Measurements from ENCODE around the gene IDH1.
"Not testable (repeated sequence)": the region's sequence is repeated elsewhere in the genome, so short reads cannot be mapped to it uniquely, and the experiment has no call there.

Gene IDH1

DNA sequence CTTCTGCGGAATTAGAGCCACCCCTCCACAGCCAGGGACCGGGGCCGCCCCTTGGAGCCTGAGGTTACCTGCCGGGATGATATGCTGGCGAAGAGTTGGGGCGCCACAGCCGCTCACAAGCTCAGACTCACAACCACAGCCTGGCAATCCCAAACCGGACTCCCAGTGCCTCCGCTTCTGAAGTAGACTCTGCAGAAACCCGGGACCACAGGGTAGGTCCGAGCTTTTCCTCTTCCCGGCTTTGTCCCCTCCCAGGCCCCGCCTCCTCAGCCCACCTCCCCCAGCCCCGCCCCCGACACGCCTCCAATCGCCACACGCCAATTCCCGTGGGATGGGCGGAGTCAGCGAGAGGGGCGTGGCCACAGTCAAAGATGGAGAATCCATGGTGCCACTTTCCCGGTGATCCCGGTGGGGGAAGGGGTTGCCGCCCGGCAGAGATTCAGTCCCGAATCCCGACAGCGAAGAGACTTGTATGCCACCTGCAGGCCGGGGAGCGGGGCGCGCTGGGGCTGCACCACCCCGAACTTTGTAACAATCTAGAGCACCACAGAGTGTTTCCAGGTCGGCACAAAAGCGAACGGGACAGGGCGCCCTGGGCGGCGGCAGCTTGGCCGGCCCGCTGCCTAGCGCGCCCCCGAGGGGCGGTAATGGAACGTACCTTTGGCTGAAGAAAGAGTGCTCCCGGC lies at the start of gene IDH1:
TSS of gene IDH1 (minus strand) at position 201 of the 686 bp plus-strand sequence. CDS start 3,520 bp downstream, outside the sequence.
- peak; percentile 96 for DNase-seq (ENCODE audit: low read depth)

GRCh38 chr2:208304157-208304556 lies 49.3 kb upstream of the IDH1 start:
- DNase-seq (ENCODE audit: low read depth), result no peak

GRCh38 chr2:208300847-208301618 lies 46.2 kb upstream of the IDH1 start:
- DNase-seq (ENCODE audit: low read depth), result no peak

DNA sequence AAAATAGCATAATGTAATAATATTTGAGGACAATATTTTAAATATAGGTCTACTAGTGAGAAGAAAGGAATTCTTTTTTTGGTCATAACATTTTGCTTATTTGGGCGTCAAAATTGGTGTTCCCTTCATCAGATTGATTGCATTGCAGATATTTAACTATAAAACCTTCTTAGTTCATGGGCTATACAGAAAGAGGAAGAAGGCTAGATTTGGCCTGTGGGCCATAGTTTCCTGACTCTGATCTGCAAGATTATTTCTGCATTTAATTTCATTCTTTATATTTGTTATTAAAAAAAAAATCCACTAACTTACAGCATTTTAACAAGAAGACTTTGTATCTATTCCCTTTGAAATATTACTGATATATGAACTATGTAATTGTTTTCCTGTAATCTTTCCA lies 43.1 kb upstream of the IDH1 start:
- no peak for DNase-seq (ENCODE audit: low read depth)

GRCh38 chr2:208296610-208297009 lies 41.7 kb upstream of the IDH1 start:
- no peak for DNase-seq (ENCODE audit: low read depth)

GRCh38 chr2:208295834-208296233 lies 41.0 kb upstream of the IDH1 start:
- DNase-seq (ENCODE audit: low read depth), result no peak

DNA sequence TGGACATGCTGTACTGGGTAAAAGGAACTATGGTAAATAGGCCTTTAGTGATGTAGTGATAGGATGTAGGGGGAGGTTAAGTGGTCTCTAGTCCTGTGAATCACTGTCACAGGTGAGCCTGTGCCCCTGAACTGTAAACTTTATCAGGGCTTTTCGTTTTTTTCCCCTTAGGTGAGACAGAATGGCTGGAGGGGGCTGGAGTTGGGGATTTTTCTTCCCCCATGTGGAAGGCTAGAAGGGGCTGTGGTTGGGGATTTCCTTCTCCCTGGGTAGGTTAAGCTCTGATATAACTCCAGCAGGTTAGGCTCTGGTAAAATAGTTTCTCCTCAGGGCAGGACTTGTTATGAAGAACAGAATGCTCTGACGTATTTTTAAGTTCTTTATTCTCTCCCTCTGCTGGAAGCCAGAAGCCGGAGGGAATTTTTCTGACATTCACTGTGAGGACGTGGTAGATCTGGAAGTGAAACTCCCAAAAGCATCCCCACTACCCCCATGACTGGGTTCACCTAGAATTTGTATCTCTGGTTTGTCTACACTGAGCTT lies 39.7 kb upstream of the IDH1 start:
- DNase-seq (ENCODE audit: low read depth), result no peak

DNA sequence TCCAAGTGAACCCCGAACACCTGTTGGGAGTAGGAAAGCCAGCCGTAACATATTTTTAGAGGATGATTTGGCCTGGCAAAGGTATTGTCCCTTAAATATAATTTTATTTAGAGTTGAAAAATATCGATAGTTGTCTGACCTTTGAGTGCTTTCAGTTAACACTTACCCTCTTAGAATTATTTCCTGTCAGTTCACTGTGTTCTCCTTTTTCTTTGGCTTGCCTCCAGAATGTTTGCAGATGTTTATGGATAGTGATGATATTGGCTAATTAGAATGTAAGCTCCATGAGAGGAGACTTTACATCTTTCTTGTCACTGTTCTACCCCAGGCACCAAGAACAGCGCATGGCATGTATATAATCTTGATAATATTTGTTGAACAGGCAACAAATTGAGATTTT lies 31.0 kb upstream of the IDH1 start:
- DNase-seq (ENCODE audit: low read depth), result no peak

DNA sequence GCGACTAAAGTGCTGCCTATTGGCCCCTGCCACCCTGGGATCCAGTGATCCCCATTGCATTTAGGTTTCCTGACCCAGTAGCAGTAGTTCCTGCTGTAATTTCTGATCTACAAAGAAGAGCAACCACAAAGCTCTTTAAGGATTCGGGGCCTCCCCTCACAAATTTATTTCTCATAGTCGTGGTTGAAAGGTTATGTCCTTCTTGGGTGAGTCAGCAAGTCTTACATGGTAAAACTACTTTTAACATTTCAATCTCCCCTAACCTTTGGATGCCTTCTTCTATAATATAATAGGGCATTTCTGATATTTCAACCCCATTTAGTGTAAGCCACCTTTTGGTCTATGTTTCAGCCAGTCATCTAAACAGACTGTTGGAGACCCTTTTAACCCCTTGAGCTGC lies 26.1 kb upstream of the IDH1 start:
- DNase-seq (ENCODE audit: low read depth), result no peak

DNA sequence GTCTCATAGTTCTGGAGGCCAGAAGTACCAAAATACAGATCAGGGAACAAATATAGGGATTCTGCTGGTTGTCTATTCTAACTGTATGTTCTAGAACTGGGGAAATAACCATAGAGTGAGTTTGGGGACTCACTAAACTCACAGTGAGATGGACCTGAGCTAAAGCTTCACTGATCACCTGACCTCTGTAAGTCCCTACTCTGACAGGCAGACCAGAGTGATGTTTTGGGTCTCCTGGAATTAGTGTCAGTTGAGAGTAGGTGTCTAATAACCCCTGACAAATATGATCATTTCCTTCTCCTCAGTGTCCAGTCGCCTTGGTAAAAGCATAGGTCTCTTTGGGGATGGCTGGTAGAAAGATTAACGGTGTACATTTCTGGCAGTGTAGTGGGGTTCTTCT lies 25.4 kb upstream of the IDH1 start:
- no peak for DNase-seq (ENCODE audit: low read depth)

GRCh38 chr2:208279236-208279635 lies 24.4 kb upstream of the IDH1 start:
- DNase-seq (ENCODE audit: low read depth), result no peak

GRCh38 chr2:208278549-208278948 lies 23.7 kb upstream of the IDH1 start:
- DNase-seq (ENCODE audit: low read depth), result no peak

- DNase-seq (ENCODE audit: low read depth), result no peak
These were observed 19.9 kb upstream of the IDH1 start for GRCh38 chr2:208274748-208275147.

GRCh38 chr2:208269091-208269490 lies 14.2 kb upstream of the IDH1 start:
- no peak for DNase-seq (ENCODE audit: low read depth)

DNA sequence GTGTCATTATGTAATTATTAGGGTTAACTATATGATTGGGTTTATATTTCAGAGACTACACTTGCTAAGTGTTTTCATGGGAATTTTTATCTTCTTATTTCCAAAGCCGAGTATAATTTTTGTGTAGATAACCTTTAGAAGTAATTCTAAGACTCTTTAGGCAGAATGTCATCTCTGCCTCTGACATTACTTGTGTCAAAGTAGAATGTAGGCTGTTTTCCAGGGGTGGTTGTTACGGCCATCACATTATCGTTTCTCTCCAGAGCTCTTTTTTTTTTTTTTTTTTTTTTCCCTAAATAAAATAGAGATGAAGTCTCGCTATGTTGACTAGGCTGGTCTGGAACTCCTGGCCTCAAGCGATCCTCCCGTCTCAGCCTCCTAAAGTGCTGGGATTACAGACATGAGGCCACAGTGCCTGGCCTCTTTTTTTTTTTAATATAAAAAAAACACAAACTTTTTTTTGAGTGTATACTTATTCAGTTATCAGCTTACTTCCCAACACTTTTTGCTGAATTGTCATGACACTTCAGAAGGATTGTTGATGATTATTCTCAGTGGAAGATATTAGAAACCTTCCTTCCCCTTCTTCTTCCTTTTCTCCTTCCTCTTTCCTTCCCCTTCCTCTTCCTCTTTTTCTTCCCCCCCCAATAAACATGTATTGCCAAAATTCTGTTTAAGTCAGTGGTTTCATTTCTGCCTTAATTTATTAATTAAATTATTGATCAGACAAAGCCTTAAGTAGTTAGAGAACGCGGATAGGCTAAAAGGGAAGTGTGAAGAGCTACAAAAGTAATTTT lies 13.5 kb upstream of the IDH1 start:
- DNase-seq (ENCODE audit: low read depth), result no peak

DNA sequence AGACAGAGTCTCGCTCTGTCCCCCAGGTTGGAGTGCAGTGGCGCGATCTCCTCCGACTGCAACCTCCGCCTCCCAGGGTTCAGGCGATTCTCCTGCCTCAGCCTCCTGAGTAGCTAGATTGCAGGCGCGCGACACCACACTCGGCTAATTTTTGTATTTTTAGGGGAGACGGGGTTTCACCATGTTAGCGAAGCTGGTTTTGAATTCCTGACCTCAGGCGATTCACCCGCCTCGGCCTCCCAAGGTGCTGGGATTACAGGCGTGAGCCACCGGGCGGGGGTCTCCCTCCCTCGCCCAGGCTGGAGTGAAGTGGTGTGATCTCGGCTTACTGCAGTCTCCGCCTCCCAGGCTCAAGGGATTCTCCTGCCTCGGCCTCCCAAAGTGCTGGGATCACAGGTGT lies 12.7 kb upstream of the IDH1 start:
- DNase-seq (ENCODE audit: low read depth), result not testable (repeated sequence)

GRCh38 chr2:208266936-208267335 lies 12.1 kb upstream of the IDH1 start:
- no peak for DNase-seq (ENCODE audit: low read depth)

DNA sequence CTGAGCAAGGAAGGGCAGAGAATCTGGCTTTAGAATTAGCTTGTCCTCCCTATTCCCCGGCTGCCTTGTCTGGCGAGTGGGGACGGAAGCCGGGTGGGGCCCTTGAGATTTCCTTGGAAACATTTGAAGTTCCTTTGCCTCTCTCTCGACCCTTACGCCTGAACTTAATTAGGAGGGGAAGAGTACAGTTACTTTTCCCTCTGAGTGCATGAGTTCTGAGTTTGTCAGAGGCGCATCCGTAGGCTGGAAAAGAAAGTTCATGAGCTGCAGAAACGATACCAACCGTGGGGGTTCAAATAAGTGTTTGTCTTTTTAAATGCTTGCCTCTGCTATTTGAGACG lies 11.7 kb upstream of the IDH1 start:
- no peak for DNase-seq (ENCODE audit: low read depth)

DNA sequence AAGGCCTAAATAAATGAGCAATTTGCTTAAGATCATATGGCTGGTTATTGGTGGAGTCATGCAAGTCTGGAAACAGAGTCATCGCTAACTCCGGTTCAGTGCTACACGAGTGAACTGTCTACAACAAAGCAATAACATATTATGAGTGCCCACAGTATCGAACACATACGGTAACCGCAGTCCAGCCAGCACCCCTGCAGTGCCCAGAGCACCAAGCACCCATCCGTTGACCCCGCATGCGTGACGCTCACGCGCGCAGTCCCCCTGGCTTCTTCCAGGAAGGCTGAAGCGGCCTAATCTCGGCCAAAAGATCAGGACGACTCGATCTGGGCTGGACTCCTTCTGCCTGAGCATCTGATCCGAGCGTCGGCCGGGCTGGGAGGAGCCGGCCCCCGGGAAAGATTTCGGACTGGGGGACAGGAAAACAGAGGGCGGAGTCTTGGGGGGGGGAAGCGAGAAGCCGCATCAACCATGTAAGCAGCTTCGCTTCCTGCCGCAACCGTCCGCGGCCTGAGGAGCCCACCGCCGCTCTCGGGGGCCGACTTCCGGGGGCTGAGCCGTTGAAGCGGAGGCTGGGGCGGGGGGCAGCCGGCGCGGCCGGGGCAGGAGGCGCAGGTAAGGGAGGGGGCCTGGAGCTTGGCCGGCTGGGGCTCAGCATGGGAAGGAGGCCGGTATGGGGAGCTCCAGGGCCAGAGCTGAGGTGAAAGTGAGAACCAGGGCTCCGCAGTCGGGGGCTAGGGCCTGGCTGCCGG lies 11.1 kb upstream of the IDH1 start, which contains the start of gene PIKFYVE:
TSS of gene PIKFYVE (plus strand) at position 455 of the 752 bp plus-strand sequence. CDS start 5,265 bp downstream, outside the sequence.
- DNase-seq (ENCODE audit: low read depth), result peak; percentile 72

GRCh38 chr2:208265371-208265800 lies 10.5 kb upstream of the IDH1 start:
- no peak for DNase-seq (ENCODE audit: low read depth)
